Left hindlimb (tissue), 1 donor: ENCODE data around the gene CANT1.

Experiments
- DNase-seq: peaks from one replicate; pipeline ENCODE4 v3.0.0-alpha.2; 2018

The CANT1 gene

DNA sequence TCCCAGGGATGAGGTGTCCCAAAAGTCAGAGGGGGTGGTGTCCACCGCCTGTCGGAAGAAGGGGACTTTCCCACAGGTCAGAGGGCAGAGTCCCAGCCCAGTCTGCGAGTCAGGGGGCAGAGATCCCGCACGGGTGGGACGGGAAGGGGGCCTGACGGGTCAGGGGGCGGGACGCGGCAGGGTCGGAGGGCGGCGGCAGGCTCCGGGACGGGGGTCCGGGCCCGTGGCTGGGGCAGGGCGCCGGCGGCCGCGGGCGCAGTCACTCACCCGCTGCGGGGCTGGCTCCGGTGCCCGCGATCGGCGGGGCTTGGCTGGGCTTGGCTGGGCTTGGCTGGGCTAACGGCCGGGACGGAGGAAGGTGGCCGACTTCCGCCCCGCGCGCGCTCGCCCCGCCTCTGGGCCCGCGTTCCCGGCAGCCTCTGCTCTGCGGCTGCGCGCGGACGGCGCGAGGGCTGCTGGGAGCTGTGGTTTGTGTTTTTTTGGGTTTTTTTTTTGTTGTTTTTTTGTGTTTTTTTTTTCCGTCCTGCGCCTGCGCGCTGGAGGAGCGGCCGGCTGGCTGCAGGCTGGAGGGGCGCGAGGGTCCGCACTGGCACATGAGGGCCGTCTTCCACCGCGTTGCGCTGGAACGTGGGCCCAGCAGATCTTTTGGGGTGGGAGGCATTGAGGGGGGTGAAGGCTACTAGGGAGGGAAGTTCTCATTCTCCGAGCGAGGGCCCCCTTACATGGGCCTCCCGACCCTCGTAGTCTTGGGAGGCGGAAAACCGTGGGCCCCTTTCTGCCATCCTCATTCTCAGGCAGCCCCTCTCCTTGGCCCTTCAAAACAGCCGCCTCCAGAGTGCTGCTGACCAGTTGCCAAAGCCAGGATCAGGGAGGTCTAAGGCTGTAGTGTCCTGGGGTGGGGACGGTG is at the start of gene CANT1:
CANT1 (minus strand) TSS at position 368 of the 907 bp plus-strand sequence. CDS start 12,142 bp downstream, outside the sequence.
- peak; percentile 86 for DNase-seq

DNA sequence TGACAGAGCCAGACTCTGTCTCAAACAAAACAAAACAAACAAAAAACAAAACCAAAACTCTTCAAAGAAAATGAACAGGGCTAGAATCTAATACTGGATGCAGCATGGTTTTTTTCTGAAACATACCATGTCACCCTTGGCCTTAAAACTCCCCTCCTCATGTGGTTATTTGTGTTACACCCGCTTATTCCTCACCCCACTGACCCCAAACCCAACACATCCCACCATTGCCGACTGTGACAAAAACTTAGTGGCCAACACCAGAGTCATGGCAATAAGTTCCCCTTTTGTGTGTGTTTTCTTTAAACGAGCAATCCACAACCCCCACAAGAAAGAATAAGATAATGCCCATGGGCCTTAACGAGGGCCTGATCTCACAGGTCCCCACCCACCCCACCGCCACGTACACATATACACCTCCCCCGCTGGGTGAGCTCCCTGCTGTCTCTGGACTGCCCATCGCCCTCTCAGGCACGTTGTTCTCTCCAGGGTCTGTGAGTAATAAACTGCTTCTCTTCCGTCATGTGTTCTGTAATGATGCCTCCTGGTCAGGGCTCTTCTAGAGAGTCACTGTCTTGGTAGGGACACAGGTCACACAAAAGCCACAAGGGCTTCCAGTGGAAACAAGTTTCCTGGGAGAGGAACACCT is 48.3 kb upstream of the CANT1 start:
- no peak for DNase-seq

DNA sequence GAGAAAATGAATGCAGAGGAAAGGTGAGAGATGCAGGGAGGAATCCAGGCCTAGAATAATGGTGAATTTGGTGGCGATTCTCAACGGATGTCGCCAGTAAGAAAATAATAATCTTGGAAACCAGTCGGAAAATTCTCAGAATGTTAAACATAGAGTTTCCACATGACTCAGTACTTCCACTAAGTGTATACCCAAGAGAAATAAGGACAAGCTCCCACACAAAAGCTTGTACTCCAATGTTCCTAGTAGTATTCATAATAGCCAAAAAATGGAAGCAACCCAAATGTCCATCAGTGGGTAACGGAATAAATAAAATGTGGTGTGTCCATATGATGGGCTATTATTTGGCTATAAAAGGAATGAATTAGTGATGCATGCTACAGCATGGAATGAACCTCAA is 45.6 kb upstream of the CANT1 start:
- no peak for DNase-seq

DNA sequence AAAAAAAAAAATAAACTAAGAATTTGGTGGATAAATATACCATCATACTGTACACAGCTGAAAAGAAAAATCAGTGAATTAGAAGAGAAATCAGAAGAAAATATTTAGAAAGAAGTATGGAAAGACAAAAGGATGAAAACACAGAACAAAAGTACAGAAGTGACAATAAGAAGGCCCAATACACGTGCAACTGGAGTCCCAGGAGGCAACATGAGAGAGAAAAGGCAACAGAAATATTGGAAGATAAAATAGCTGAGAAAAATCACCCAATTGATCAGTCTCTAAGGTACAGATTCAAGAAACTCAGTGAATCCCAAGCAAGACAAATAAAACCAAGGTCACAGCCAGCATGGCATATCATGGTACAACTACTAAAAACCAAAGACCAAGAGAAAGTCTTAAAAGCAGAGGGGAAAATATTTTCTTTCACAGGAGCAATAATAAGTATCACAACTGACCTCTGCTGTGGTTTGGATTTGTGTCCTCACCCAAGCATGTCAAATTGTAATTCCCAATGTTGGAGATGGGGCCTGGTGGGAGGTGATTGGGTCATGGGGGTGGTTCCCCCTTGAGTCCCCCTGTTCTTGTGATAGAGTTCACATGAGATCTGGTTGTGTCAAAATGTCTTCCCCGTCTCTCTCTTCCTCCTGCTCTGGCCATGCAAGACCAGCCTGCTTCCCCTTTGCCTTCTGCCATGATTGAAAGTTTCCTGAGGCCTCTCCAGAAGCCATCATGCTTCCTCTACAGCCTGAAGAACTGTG is 44.8 kb upstream of the CANT1 start:
- no peak for DNase-seq

DNA sequence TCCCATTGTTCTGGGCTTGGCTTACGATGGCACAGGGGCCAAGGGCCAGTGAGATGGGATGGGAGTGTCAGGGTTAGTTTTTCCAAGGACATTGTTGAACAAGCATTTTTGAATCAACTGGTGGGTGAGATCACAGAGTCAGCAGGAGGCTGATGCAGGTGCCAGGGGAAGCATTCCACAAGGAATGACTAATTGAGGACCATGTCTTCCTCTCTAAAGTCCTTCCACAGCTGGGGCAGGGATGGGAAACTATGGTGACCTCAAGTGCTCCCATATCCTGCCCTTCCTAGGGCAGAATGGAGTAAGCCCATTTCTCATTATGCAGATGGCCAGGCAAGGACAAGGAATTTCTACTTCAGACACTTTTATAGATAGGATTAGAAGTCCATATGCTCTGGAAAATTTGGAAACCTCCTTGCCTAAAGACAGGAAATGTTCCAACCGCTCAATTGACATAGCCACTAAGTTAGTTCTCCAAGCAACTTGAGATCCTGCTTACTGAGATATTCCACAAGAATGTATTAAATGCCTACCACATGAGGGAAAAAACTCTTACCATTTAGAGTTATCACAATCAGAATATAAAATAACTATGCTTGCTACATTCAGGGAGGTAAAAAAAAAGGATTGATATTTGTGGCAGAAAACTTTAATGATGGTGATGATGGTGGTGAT is 43.8 kb upstream of the CANT1 start:
- DNase-seq = no peak

DNA sequence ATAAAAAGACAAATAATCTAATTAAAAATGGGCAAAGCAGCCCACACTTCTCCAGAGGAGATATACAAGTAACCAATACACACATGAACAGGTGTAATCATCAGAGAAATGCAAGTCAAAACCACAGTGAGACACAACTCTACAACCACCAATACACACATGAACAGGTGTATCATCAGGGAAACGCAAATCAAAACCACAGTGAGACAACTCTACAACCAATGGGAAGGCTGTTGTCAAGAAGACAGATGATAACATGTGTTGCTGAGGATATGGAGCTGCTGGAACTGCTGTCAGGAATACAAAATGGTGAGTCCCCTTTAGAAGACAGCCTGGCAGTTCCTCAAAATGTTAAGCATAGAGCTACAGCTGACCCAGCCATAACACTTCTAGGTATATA is 42.6 kb upstream of the CANT1 start:
- DNase-seq = no peak

DNA sequence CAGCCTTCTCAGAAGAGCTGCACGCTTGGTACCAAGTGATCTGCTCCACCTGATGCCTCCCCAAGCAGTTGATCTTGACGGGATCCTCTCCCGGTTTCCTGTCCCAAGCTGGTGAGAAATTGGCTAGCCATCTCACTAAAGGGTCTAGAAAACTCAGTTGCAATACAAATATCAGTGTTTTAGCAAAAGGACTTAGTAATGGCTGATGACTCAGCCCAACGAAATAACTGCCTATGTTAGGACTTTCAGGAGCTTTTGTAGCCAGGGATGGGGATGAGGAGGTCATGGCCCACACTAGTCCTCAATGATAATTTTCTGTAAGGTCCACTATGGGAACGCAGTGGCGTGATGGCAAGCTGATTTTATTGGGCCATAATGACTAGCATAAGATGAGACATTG is 41.7 kb upstream of the CANT1 start:
- no peak for DNase-seq

DNA sequence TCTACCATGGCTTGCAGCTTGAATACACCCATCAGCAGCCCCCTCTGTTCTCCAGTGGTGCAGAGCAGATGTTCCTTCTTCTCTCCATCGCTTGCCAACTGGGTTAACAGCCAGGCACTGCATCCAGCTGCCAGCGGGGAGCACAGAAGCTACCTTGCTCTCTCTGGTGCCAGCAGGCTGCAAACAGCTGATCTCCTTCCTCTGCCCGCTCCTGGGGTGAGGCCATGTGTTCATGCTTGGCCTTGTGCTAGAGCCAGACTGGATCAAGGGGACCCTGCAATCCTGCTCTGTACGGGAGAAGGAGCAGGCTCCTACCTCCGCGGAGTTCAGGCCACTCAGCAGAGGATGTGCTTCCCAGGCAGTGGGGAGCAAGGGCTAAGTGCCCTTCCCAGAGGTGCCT is 41.0 kb upstream of the CANT1 start:
- no peak for DNase-seq

DNA sequence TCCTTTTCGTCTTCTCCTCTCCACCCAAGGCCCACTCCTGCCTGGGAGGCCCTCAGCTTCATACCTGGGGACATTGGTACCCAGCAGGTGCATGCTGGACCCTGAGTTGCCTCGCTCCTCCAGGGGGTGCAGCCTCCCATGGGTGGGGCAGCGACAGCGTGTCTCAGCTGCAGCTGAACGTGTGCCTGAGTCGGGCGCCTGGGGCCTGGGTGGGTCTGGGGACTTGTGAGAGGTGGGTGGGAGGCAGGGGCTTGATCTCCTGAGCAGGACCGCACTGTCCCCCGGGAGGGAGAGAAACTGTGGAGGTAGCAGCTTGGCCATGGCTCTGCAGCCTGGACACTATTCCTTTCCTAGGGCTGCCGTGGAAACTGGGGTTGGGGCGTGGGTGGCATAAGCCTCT is 40.3 kb upstream of the CANT1 start:
- DNase-seq = no peak

DNA sequence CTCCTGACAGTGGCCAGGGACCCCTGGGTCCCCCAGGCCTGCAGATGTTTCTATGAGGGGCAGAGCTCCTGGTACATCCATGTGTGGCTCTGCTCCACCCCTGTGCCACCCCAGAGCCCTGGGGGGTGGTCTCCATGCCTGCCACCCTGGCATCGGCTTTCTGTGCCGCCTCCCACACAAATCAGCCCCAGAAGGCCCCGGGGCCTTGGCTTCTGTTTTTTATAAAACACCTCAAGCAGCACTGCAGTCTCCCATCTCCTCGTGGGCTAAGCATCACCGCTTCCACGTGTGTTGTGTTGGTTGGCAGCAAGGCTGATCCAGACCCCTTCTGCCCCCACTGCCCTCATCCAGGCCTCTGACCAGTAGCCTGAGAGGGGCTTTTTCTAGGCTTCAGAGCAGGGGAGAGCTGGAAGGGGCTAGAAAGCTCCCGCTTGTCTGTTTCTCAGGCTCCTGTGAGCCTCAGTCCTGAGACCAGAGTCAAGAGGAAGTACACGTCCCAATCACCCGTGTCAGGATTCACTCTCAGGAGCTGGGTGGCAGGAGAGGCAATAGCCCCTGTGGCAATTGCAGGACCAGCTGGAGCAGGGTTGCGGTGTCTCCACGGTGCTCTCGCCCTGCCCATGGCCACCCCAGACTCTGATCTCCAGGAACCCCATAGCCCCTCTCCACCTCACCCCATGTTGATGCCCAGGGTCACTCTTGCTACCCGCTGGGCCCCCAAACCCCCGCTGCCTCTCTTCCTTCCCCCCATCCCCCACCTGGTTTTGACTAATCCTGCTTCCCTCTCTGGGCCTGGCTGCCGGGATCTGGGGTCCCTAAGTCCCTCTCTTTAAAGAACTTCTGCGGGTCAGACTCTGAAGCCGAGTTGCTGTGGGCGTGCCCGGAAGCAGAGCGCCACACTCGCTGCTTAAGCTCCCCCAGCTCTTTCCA is 39.5 kb upstream of the CANT1 start:
- no peak for DNase-seq

DNA sequence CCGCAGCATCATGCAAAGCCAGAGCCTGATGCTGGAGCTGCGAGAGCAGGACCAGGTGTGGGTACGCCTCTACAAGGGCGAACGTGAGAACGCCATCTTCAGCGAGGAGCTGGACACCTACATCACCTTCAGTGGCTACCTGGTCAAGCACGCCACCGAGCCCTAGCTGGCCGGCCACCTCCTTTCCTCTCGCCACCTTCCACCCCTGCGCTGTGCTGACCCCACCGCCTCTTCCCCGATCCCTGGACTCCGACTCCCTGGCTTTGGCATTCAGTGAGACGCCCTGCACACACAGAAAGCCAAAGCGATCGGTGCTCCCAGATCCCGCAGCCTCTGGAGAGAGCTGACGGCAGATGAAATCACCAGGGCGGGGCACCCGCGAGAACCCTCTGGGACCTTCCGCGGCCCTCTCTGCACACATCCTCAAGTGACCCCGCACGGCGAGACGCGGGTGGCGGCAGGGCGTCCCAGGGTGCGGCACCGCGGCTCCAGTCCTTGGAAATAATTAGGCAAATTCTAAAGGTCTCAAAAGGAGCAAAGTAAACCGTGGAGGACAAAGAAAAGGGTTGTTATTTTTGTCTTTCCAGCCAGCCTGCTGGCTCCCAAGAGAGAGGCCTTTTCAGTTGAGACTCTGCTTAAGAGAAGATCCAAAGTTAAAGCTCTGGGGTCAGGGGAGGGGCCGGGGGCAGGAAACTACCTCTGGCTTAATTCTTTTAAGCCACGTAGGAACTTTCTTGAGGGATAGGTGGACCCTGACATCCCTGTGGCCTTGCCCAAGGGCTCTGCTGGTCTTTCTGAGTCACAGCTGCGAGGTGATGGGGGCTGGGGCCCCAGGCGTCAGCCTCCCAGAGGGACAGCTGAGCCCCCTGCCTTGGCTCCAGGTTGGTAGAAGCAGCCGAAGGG is 38.6 kb upstream of the CANT1 start:
- no peak for DNase-seq

DNA sequence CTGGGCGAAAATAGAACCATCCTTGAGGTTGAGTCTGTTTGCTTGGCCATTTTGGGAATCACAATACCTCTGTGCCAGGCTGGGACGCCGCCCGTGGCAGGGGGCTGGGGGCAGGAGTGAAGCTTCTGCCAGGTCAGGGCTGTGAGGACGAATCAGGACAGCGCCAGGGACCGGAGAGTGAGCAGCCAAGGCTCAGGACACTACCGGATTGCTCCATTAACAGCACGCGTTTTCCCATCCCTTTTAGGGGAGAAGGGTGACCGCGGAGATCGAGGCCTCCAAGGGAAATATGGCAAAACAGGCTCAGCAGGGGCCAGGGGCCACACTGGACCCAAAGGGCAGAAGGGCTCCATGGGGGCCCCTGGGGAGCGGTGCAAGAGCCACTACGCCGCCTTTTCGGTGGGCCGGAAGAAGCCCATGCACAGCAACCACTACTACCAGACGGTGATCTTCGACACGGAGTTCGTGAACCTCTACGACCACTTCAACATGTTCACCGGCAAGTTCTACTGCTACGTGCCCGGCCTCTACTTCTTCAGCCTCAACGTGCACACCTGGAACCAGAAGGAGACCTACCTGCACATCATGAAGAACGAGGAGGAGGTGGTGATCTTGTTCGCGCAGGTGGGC is 37.8 kb upstream of the CANT1 start:
- no peak for DNase-seq

DNA sequence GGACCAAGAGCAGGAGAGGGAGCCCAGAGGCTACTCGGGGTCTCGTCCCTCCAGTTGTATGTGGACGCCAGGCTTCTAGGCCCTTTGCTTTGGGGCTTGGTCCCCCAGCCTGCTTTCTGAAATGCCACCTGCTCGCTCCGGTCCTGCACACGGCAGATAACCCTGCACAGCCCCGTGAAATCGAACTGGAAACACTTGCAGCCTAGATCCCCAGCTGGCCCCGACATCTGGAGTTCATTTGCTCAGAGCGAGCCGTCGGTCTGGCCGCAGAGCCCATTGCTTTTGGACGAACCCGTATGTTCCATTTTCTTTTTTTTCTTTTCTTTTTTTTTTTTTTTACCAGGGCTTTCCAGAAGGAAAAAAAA is 37.3 kb upstream of the CANT1 start:
- DNase-seq = peak; percentile 87

DNA sequence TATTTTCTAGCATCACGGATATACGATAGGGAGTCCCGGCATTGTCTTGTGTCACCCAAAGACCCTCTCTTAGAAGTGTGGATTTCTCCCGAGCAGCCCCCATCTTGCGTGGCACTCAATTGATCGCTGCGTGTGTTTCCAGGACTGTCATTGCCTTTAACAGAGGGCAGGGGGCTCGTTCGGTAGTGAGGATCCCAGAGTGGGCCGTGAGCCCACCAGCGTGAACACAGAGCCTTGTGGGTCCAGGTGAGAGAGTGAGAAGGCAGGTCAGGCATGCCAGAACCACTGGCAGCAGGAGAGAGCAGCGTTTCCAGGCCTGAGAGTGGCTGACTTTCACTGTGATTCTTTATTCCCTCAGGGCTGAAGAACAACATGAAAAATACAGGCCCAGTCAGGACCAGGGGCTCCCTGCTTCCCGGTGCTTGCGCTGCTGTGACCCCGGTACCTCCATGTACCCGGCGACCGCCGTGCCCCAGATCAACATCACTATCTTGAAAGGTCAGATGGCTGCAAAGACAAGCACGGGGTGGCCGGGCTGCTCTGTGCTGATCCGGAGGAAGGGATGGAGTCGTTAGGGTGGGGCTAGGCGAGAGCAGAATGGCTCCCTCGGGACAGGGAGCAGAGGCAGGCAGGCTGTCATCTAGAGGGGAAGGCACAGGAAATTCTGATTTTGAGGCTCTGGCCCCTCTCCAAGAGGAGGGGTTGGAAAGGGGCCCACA is 36.8 kb upstream of the CANT1 start:
- DNase-seq = peak; percentile 58

DNA sequence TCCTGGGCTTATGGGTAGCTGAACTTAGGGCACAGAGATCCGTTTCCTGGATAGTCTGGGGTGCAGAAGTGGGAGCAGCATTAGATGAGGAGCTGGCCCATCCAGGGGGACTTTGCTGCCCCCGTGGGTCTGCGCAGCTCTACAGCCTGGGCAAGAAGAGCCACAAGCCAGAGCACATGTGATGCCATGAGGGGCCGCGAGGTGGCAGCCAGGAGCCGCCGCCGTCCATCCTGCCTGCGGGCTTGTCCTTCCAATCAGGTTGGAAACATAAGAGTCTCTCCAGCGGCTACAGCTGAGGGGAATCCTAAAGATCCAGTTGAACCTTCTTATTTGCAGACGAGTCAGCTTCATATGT is 36.3 kb upstream of the CANT1 start:
- DNase-seq = peak; percentile 84

DNA sequence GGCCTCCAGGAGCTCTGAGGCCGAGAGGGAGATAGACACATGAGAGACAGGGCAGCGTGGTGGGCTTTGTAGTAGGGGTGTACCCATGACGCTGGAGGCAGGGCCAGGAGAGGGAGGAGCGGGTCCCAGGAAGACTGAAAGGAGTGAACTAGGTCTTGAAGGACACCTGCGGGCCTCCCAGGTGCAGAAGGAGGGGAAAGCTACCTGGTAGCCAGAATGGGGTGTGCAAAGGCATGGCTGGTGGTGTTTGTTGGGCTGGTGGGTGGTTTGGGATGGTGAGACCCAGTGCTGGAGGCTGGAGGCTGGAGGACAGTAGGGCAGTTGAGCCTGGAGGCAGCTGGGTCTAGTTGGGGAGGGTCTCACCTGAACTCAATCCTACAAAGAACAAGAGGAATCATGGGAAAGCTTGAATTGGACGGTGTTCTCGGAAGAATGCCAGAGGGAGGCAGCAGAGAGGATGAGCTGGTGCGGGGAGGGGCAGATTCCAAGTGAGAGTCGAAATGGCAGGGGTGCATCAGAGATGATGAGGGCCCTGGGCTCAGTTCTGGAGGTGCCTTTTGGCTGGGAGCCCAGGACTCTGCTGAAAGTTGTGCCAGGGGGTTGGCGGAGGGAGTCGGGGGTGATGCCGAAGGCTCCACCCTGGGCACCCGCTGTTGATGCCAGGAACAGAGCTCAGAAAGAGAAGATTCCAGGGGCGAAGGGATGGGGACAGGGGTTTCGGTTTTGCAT is 35.6 kb upstream of the CANT1 start:
- DNase-seq = peak; percentile 32

DNA sequence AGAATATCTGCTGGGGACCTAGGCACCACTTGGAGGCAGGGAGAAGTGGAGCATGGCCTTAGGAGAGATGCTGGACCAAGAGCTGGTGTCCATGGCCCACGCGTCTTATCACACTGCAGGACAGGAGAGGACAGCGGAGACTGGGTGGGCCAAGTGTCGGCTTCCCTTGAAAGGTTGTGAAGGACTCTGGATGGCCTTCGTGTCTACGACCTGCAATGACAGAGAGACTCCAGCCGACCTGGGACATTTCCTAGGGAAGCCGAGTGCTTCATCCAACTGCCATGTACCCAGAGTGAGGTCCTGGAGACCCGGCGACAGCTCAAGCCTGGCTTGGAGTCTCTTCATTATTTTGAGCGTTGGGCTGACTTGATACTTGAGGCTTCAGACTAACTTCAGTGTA is 34.9 kb upstream of the CANT1 start:
- no peak for DNase-seq

DNA sequence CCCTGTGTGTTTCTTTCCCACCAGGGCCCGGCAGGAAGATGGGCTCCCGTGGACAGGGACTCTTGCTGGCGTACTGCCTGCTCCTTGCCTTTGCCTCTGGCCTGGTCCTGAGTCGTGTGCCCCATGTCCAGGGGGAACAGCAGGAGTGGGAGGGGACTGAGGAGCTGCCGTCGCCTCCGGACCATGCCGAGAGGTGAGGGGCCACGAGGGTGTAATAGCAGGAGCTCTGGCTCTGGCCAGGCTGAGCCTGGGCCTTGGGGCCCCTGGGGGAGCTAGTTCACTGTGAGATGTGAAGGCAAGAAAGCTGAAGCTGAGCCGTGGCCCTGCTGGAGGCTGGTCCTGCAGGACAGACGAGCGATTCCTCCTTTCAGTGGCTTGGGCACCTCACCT is 34.4 kb upstream of the CANT1 start:
- no peak for DNase-seq
